C4-2B (cell line): ENCODE data around the gene SLC13A4.

ENCODE experiments used
- CTCF ChIP-seq: fragments of 450-650 bp; conservative IDR thresholded peaks from 2 replicates; pipeline ENCODE4 v1.5.1; 2017; ENCODE audit warnings: mild to moderate bottlenecking
- ZFX ChIP-seq: fragments of 450-650 bp; IDR thresholded peaks from 2 replicates; pipeline ENCODE4 v1.6.1; 2017

GRCh38 chr7:135666156-135666555 lies 61.8 kb downstream of the SLC13A4 start:
- TF ChIP-seq CTCF (no peak), ZFX (no peak)
